PC-3 (cell line): ENCODE data around the gene DRD1. TPM values are rescaled to one million over a fixed set of nuclear protein-coding genes. Genes with fewer than 3 reads are reported as not detected.

Experiments used
- ATAC-seq: fragments of 200-7000 bp; cut with Tn5 transposase; 2 replicates; pipeline ENCODE4 v1.9.1; 2020; ENCODE audit warnings: mild to moderate bottlenecking, moderate library complexity
- BruUV-seq: library from RNA; stranded (reverse); fragments of 400-500 nt; replicated peaks from 2 replicates; lab custom pipeline; 2021; lab: Mats Ljungman, UMichigan
- CTCF ChIA-PET: fragments of 300-600 bp; sonication (Branson Sonifier 250); formaldehyde crosslinking; loops from one replicate; lab custom pipeline; 2022; ENCODE audit warnings: antibody characterized with exemption; lab: Charles Lee
- POLR2A ChIA-PET: fragments of 300-600 bp; sonication (Branson Sonifier 250); formaldehyde crosslinking; loops from one replicate; lab custom pipeline; 2022; ENCODE audit warnings: antibody characterized with exemption; ENCODE audit not compliant: unreplicated experiment; lab: Charles Lee
- DNase-seq: peaks from one replicate; pipeline ENCODE4 v3.0.0-alpha.2; 2015
- H2AFZ ChIP-seq: fragments of 300-600 bp; sonication (generic); 2 replicates; pipeline ENCODE4 v1.6.0; 2016; ENCODE audit warnings: antibody characterized with exemption, low read length
- H3F3A ChIP-seq: fragments of 300-600 bp; sonication (generic); one replicate; pipeline ENCODE4 v1.6.0; 2017; ENCODE audit warnings: antibody characterized with exemption, low read length, control low read depth, mild to moderate bottlenecking; ENCODE audit not compliant: unreplicated experiment
- H3K27ac ChIP-seq: fragments of 300-600 bp; sonication (generic); 2 replicates; pipeline ENCODE4 v1.5.1; 2016; ENCODE audit warnings: mild to moderate bottlenecking, low read length
- H3K27me3 ChIP-seq: fragments of 300-600 bp; sonication (generic); 2 replicates; pipeline ENCODE4 v1.6.1; 2016; ENCODE audit warnings: low read length, mixed read lengths
- H3K36me3 ChIP-seq: fragments of 300-600 bp; sonication (generic); 2 replicates; pipeline ENCODE4 v1.6.1; 2016; ENCODE audit warnings: low read depth, mixed run types, low read length, mixed read lengths
- H3K4me1 ChIP-seq: fragments of 300-600 bp; sonication (generic); 2 replicates; pipeline ENCODE4 v1.5.1; 2016; ENCODE audit warnings: low read length; ENCODE audit not compliant: insufficient read depth
- H3K4me2 ChIP-seq: fragments of 300-600 bp; sonication (generic); 2 replicates; pipeline ENCODE4 v1.6.0; 2016; ENCODE audit warnings: low read length
- H3K4me3 ChIP-seq: fragments of 300-600 bp; sonication (generic); 2 replicates; pipeline ENCODE4 v1.5.1; 2016; ENCODE audit warnings: mild to moderate bottlenecking, low read length, mixed read lengths
- H3K79me2 ChIP-seq: fragments of 300-600 bp; sonication (generic); 2 replicates; pipeline ENCODE4 v1.6.1; 2017; ENCODE audit warnings: low read length, mixed read lengths
- H3K9ac ChIP-seq: fragments of 300-600 bp; sonication (generic); 2 replicates; pipeline ENCODE4 v1.6.0; 2016; ENCODE audit warnings: mild to moderate bottlenecking, low read length
- H3K9me2 ChIP-seq: fragments of 300-600 bp; sonication (generic); replicated peaks from 2 replicates; pipeline ENCODE4 v1.6.1; 2016; ENCODE audit warnings: mixed run types, low read length, mixed read lengths
- H3K9me3 ChIP-seq: fragments of 300-600 bp; sonication (generic); 2 replicates; pipeline ENCODE4 v1.6.1; 2016; ENCODE audit warnings: low read length, mixed read lengths
- H4K20me1 ChIP-seq: fragments of 300-600 bp; sonication (generic); 2 replicates; pipeline ENCODE4 v1.6.1; 2016; ENCODE audit warnings: low read length, mixed read lengths
- EZH2 ChIP-seq: fragments of 300-600 bp; sonication (generic); IDR thresholded peaks from one replicate; pipeline ENCODE4 v1.6.1; 2017; ENCODE audit warnings: antibody characterized with exemption, mild to moderate bottlenecking, low read length; ENCODE audit not compliant: unreplicated experiment
- EZH2phosphoT487 ChIP-seq: fragments of 300-600 bp; sonication (generic); IDR thresholded peaks from 2 replicates; pipeline ENCODE4 v1.6.1; 2018; ENCODE audit warnings: mild to moderate bottlenecking, antibody characterized with exemption, low read length, borderline replicate concordance
- intact Hi-C: fragments of 100-400 bp; cut with micrococcal nuclease; formaldehyde crosslinking; loops from 2 replicates; pipeline ENCODE4 v1.9.0; 2023
- total RNA-seq: library from RNA; depleted of rRNA; stranded (reverse); fragments of >200 nt; gene quantifications from 2 replicates; pipeline ENCODE4 v1.2.3, GENCODE V29; 2014
- TF ChIP-seq, protein P1 (sequence below): fragments of 300-600 bp; sonication (generic); conservative IDR thresholded peaks from 2 replicates; pipeline ENCODE4 v1.5.1; 2017; ENCODE audit warnings: antibody characterized with exemption, low read depth, mild to moderate bottlenecking, low read length

Gene DRD1
- total RNA-seq, 1 experiment from 2014 or later: not detected

DNA sequence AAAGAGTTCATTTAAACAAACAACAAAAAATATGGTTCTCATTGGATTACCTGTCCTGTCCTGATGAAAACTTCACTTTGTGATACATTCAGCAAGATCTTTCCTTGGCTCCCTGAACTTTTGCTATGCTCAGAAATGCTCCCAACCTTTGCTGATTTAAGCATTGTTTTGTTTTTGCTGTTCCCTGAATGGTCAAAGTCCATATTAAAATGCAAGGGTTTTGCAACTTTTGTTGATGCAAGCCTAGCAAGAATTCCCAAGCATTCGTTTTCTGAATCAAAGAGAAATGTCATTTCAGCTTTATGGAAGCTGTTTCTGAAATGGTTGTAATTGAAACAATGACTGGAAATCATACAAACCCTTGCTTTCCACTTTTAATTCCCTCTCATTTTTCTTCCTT, 31.3 kb upstream of the DRD1 start:
- H4K20me1 ChIP-seq: 0 out of 2 replicates have a peak, but pooled peaks cover 3% of the 10 kb centered on the region
- BruUV-seq: no TSS peak
- H2AFZ ChIP-seq: no peak overlapping the region
- POLR2A ChIA-PET: interaction anchor here (0.6 kb wide), 1 partner anchor 15 kb away, joined by 8 read pairs; no protein-coding TSS in a partner anchor
- peaks cover 6% of the 10 kb centered on the region; the same call in 1 of the 2 replicates for H3K4me1 ChIP-seq
- H3K36me3 ChIP-seq: no peaks in the 10 kb centered on the region
- intact Hi-C loops: no loop called here
- H3F3A ChIP-seq: no peaks in the 10 kb centered on the region
- no peak overlapping the region for H3K27ac ChIP-seq
- DNase-seq (no peak), ATAC-seq (no peak)
- no peaks in the 10 kb centered on the region for H3K9me2 ChIP-seq
- no peaks in the 10 kb centered on the region for H3K9me3 ChIP-seq
- H3K9ac ChIP-seq: no peak overlapping the region
- TF ChIP-seq EZH2: no peak
- no peak for TF ChIP-seq EZH2phosphoT487
- TF ChIP-seq, protein P1, sequence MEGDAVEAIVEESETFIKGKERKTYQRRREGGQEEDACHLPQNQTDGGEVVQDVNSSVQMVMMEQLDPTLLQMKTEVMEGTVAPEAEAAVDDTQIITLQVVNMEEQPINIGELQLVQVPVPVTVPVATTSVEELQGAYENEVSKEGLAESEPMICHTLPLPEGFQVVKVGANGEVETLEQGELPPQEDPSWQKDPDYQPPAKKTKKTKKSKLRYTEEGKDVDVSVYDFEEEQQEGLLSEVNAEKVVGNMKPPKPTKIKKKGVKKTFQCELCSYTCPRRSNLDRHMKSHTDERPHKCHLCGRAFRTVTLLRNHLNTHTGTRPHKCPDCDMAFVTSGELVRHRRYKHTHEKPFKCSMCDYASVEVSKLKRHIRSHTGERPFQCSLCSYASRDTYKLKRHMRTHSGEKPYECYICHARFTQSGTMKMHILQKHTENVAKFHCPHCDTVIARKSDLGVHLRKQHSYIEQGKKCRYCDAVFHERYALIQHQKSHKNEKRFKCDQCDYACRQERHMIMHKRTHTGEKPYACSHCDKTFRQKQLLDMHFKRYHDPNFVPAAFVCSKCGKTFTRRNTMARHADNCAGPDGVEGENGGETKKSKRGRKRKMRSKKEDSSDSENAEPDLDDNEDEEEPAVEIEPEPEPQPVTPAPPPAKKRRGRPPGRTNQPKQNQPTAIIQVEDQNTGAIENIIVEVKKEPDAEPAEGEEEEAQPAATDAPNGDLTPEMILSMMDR: no peak
- H3K4me2 ChIP-seq: no peak overlapping the region
- H3K79me2 ChIP-seq: peaks cover 18% of the 10 kb centered on the region
- H3K27me3 ChIP-seq: peaks cover 42% of the 10 kb centered on the region
- CTCF ChIA-PET: no interaction called here
- no peak overlapping the region for H3K4me3 ChIP-seq

DNA sequence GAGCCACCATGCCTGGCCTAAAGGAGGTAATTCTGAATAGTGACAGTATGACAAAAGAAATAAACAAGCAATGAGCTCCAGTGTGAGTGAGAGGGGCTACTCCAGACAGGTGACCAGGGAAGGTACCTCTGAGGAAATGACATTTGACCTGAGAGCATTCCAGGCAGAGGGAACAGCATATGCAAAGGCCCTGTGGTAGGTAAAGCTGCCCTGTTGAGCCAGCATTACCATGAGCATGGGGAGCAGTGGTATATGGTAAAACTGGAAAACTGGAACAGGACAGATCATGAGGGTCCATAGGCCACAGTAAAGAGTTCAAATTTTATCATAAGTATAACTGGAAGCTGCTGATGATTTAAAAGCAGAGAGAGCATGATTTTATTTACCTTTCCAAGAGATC, 28.4 kb upstream of the DRD1 start:
- TF ChIP-seq, protein P1: no peak
- TF ChIP-seq EZH2phosphoT487: no peak
- Histone ChIP-seq H3K27me3 (peaks cover 59% of the 10 kb centered on the region), H2AFZ (no peak overlapping the region), H3K4me2 (no peak overlapping the region), H3K27ac (no peak overlapping the region), H3F3A (no peaks in the 10 kb centered on the region), H3K4me3 (no peak overlapping the region), H3K36me3 (no peaks in the 10 kb centered on the region), H3K9me2 (no peaks in the 10 kb centered on the region), H3K9me3 (no peaks in the 10 kb centered on the region), H3K79me2 (no peaks in the 10 kb centered on the region), H4K20me1 (no peaks in the 10 kb centered on the region), H3K4me1 (no peaks in the 10 kb centered on the region), H3K9ac (no peak overlapping the region)
- no peak for ATAC-seq
- BruUV-seq: no TSS peak
- no peak for DNase-seq
- CTCF ChIA-PET: no interaction called here
- intact Hi-C loops: no loop called here
- POLR2A ChIA-PET: no interaction called here

DNA sequence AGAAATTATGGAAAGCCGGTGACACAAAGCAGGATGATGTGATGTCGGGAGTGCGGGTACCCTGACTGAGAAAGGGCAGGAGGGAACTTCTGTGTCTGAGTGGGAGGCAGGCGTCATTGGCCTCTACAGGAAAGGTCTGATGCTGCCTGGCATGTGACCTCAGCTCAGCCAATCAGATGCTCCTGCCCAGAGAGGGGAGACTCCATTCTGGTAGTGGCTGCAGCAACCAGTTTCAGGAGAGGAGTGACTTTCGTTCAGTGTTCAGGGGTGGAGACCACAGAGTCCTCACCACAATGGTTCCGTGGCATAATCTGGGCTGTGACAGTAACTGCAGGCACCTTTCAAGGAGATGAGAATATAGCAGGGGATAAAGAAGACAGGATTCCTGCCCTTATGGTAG, 27.6 kb upstream of the DRD1 start:
- DNase-seq (no peak), ATAC-seq (no peak)
- H3F3A ChIP-seq: no peaks in the 10 kb centered on the region
- H3K9ac ChIP-seq: no peak overlapping the region
- no TSS peak for BruUV-seq
- no peak overlapping the region for H2AFZ ChIP-seq
- H4K20me1 ChIP-seq: no peaks in the 10 kb centered on the region
- ChIA-PET CTCF (no interaction called here), POLR2A (no interaction called here)
- no peaks in the 10 kb centered on the region for H3K4me1 ChIP-seq
- no peaks in the 10 kb centered on the region for H3K36me3 ChIP-seq
- H3K79me2 ChIP-seq: no peaks in the 10 kb centered on the region
- peaks cover 65% of the 10 kb centered on the region for H3K27me3 ChIP-seq
- no peaks in the 10 kb centered on the region for H3K9me3 ChIP-seq
- H3K9me2 ChIP-seq: no peaks in the 10 kb centered on the region
- H3K27ac ChIP-seq: no peak overlapping the region
- intact Hi-C loops: no loop called here
- no peak overlapping the region for H3K4me2 ChIP-seq
- TF ChIP-seq, protein P1: no peak
- TF ChIP-seq EZH2phosphoT487 (no peak), EZH2 (no peak)
- no peak overlapping the region for H3K4me3 ChIP-seq
